H9 (cell line): Measurements from ENCODE around the gene CFAP157. TPM values are rescaled to one million over a fixed set of nuclear protein-coding genes. Genes with fewer than 3 reads are reported as not detected.

ENCODE experiments used
- DNase-seq: peaks from one replicate; pipeline ENCODE4 v3.0.0-alpha.2; 2017
- H2AFZ ChIP-seq: one replicate; pipeline ENCODE4 v1.6.1; 2013; ENCODE audit warnings: mild to moderate bottlenecking, low read length, control low read depth, moderate library complexity
- H2AK5ac ChIP-seq: 2 replicates; pipeline ENCODE4 v1.6.1; 2013; ENCODE audit warnings: low read length, control low read depth, mixed read lengths; ENCODE audit not compliant: insufficient read length
- H2BK120ac ChIP-seq: one replicate; pipeline ENCODE4 v1.6.1; 2013; ENCODE audit warnings: low read depth, mild to moderate bottlenecking, low read length, control low read depth, inconsistent platforms; ENCODE audit not compliant: poor library complexity, severe bottlenecking
- H2BK12ac ChIP-seq: 2 replicates; pipeline ENCODE4 v1.6.1; 2013; ENCODE audit warnings: low read length, control low read depth, mixed read lengths, low read depth; ENCODE audit not compliant: insufficient read length
- H2BK15ac ChIP-seq: 2 replicates; pipeline ENCODE4 v1.6.1; 2013; ENCODE audit warnings: low read depth, low read length, control low read depth
- H2BK20ac ChIP-seq: one replicate; pipeline ENCODE4 v1.6.1; 2013; ENCODE audit warnings: low read depth, mild to moderate bottlenecking, low read length, control low read depth, inconsistent platforms; ENCODE audit not compliant: poor library complexity, severe bottlenecking
- H2BK5ac ChIP-seq: 2 replicates; pipeline ENCODE4 v1.6.1; 2013; ENCODE audit warnings: low read length, control low read depth, mixed read lengths; ENCODE audit not compliant: insufficient read length
- H3K14ac ChIP-seq: 2 replicates; pipeline ENCODE4 v1.6.1; 2013; ENCODE audit warnings: low read length, control low read depth; ENCODE audit not compliant: insufficient read depth
- H3K18ac ChIP-seq: 2 replicates; pipeline ENCODE4 v1.6.1; 2013; ENCODE audit warnings: low read depth, mild to moderate bottlenecking, mixed read lengths, low read length, control low read depth; ENCODE audit not compliant: insufficient read length
- H3K23ac ChIP-seq: 2 replicates; pipeline ENCODE4 v1.6.1; 2013; ENCODE audit warnings: low read length, control low read depth, mixed read lengths, low read depth; ENCODE audit not compliant: insufficient read length
- H3K23me2 ChIP-seq: 2 replicates; pipeline ENCODE4 v1.6.1; 2013; ENCODE audit warnings: low read depth, mild to moderate bottlenecking, mixed read lengths, low read length, control low read depth; ENCODE audit not compliant: insufficient read length, poor library complexity, severe bottlenecking
- H3K27ac ChIP-seq: 2 replicates; pipeline ENCODE4 v1.5.1; 2013; ENCODE audit warnings: low read length, control low read depth, mixed read lengths, low read depth; ENCODE audit not compliant: insufficient read length
- H3K27me3 ChIP-seq: 2 replicates; pipeline ENCODE4 v1.6.1; 2013; ENCODE audit warnings: low read length, control low read depth, inconsistent platforms; ENCODE audit not compliant: insufficient read depth
- H3K4ac ChIP-seq: 2 replicates; pipeline ENCODE4 v1.6.1; 2013; ENCODE audit warnings: low read depth, mild to moderate bottlenecking, control low read depth, inconsistent platforms, low read length, moderate library complexity
- H3K4me1 ChIP-seq: 2 replicates; pipeline ENCODE4 v1.6.1; 2013; ENCODE audit warnings: low read length, control low read depth, inconsistent platforms; ENCODE audit not compliant: insufficient read depth
- H3K4me2 ChIP-seq: 2 replicates; pipeline ENCODE4 v1.6.1; 2013; ENCODE audit warnings: low read length, control low read depth, mixed read lengths; ENCODE audit not compliant: insufficient read length, insufficient read depth
- H3K56ac ChIP-seq: 2 replicates; pipeline ENCODE4 v1.6.1; 2013; ENCODE audit warnings: low read depth, mild to moderate bottlenecking, mixed read lengths, low read length, control low read depth; ENCODE audit not compliant: insufficient read length
- H3K79me1 ChIP-seq: 2 replicates; pipeline ENCODE4 v1.6.1; 2013; ENCODE audit warnings: low read depth, mild to moderate bottlenecking, moderate library complexity, low read length, control low read depth, inconsistent platforms; ENCODE audit not compliant: insufficient read depth, poor library complexity, severe bottlenecking
- H3K79me2 ChIP-seq: 2 replicates; pipeline ENCODE4 v1.6.1; 2013; ENCODE audit warnings: low read length, control low read depth, inconsistent platforms; ENCODE audit not compliant: insufficient read depth
- H3K9ac ChIP-seq: 2 replicates; pipeline ENCODE4 v1.6.1; 2013; ENCODE audit warnings: low read length, control low read depth, mixed read lengths; ENCODE audit not compliant: insufficient read length; ENCODE audit errors: extremely low read depth
- H3K9me3 ChIP-seq: one replicate; pipeline ENCODE4 v1.6.1; 2013; ENCODE audit warnings: low read depth, low read length, inconsistent platforms; ENCODE audit not compliant: control insufficient read depth
- H3T11ph ChIP-seq: one replicate; pipeline ENCODE4 v1.6.1; 2013; ENCODE audit warnings: mild to moderate bottlenecking, low read length, control low read depth, inconsistent platforms
- H4K20me1 ChIP-seq: one replicate; pipeline ENCODE4 v1.6.1; 2013; ENCODE audit not compliant: control insufficient read depth, insufficient read length, insufficient read depth
- H4K5ac ChIP-seq: 2 replicates; pipeline ENCODE4 v1.6.1; 2013; ENCODE audit warnings: low read depth, mild to moderate bottlenecking, mixed read lengths, low read length, control low read depth; ENCODE audit not compliant: insufficient read length
- H4K8ac ChIP-seq: replicated peaks from 2 replicates; pipeline ENCODE4 v1.6.1; 2013; ENCODE audit warnings: low read length, control low read depth, mixed read lengths, low read depth; ENCODE audit not compliant: insufficient read length
- H4K91ac ChIP-seq: 2 replicates; pipeline ENCODE4 v1.6.1; 2013; ENCODE audit warnings: low read depth, mild to moderate bottlenecking, moderate library complexity, mixed read lengths, low read length, control low read depth; ENCODE audit not compliant: insufficient read length
- H3K27ac Mint-ChIP-seq, 3 experiments: 2 replicates in 2 of 3; 3 replicates in 1 of 3; pipeline ENCODE4 v1.8.0; 2020 to 2021; ENCODE audit warnings: mixed read lengths in 3 of 3, mild to moderate bottlenecking in 1 of 3, moderate library complexity in 1 of 3
- H3K27me3 Mint-ChIP-seq: 2 replicates; pipeline ENCODE4 v1.8.0; 2021; ENCODE audit warnings: low read depth, mild to moderate bottlenecking, moderate library complexity, mixed read lengths
- H3K36me3 Mint-ChIP-seq, 3 experiments: 2 replicates in 2 of 3; 3 replicates in 1 of 3; pipeline ENCODE4 v1.8.0; 2020 to 2021; ENCODE audit warnings: low read depth in 3 of 3, mixed read lengths in 3 of 3; ENCODE audit not compliant: insufficient read depth in 1 of 3
- H3K4me1 Mint-ChIP-seq, 2 experiments: 2 replicates each; pipeline ENCODE4 v1.8.0; 2020; ENCODE audit warnings: mixed read lengths in 2 of 2
- H3K4me3 Mint-ChIP-seq, 2 experiments: 2 replicates in 1 of 2; 3 replicates in 1 of 2; pipeline ENCODE4 v1.8.0; 2020 to 2021; ENCODE audit warnings: mild to moderate bottlenecking in 2 of 2, mixed read lengths in 2 of 2, moderate library complexity in 1 of 2
- H3K9me3 Mint-ChIP-seq, 2 experiments: 2 replicates in 1 of 2; 3 replicates in 1 of 2; pipeline ENCODE4 v1.8.0; 2020; ENCODE audit warnings: mild to moderate bottlenecking in 2 of 2, mixed read lengths in 2 of 2, moderate library complexity in 1 of 2
- WGBS: extraction: QIAGEN DNeasy Blood & Tissue Kit; methylation state at CpG from one replicate; pipeline ENCODE4 v1.1.7; 2013; ENCODE audit warnings: missing lambda C conversion rate, low lambda C conversion rate, mixed read lengths; ENCODE audit not compliant: insufficient read length; ENCODE audit errors: extremely low coverage; 5-methylcytosine and 5-hydroxymethylcytosine counted together
- total RNA-seq: library from RNA; stranded (reverse); gene quantifications from 2 replicates; pipeline ENCODE4 v1.2.1, GENCODE V29; 2021
- TF ChIP-seq, protein P1 (sequence below): fragments of 200-600 bp; sonication (generic); conservative IDR thresholded peaks from 3 replicates; pipeline ENCODE4 v1.8.0; 2021; ENCODE audit warnings: antibody characterized with exemption, mild to moderate bottlenecking

The CFAP157 gene
- total RNA-seq, 1 experiment from 2014 or later, result 0.22 TPM

- no peak overlapping the region for H3K18ac ChIP-seq
- no peak overlapping the region for H3K4me2 ChIP-seq
- H4K20me1 ChIP-seq, result peaks cover 2% of the 10 kb centered on the region
- no peak overlapping the region for H2BK5ac ChIP-seq
- H4K8ac ChIP-seq, result no peak overlapping the region
- no peak overlapping the region for H2AFZ ChIP-seq
- Mint-ChIP-seq H3K4me1 (peaks cover 0 to 6% of the 10 kb centered on the region in 2 experiments; a peak in 2 of 4 replicates), H3K27ac (peak overlapping the region in 1 of 3 experiments; percentile 17; a peak in 2 of 7 replicates), H3K4me3 (no peak overlapping the region; a peak in 1 of 5 replicates), H3K36me3 (peaks cover 24 to 46% (median 28%) of the 10 kb centered on the region in 3 experiments; a peak in 6 of 7 replicates), H3K9me3 (no peaks in the 10 kb centered on the region), H3K27me3 (no peaks in the 10 kb centered on the region)
- no peak overlapping the region for H2AK5ac ChIP-seq
- no peak for DNase-seq
- H3K4me1 ChIP-seq, result no peaks in the 10 kb centered on the region
- H3K9ac ChIP-seq, result no peak overlapping the region
- H3K23me2 ChIP-seq, result no peaks in the 10 kb centered on the region
- no CpG with 5 or more reads among the region's 10 CpGs for WGBS
- H2BK120ac ChIP-seq, result no peak overlapping the region
- no peak overlapping the region for H3K23ac ChIP-seq
- H2BK12ac ChIP-seq, result no peak overlapping the region
- no peak overlapping the region for H3K4ac ChIP-seq
- no peaks in the 10 kb centered on the region for H3K27me3 ChIP-seq
- no peak overlapping the region for H3K56ac ChIP-seq
- H3K27ac ChIP-seq, result no peak overlapping the region
- H2BK15ac ChIP-seq, result no peak overlapping the region
- no peak overlapping the region for H4K91ac ChIP-seq
- H2BK20ac ChIP-seq, result no peak overlapping the region
- H3K9me3 ChIP-seq, result no peaks in the 10 kb centered on the region
- no peak overlapping the region for H3T11ph ChIP-seq
- TF ChIP-seq, protein P1, sequence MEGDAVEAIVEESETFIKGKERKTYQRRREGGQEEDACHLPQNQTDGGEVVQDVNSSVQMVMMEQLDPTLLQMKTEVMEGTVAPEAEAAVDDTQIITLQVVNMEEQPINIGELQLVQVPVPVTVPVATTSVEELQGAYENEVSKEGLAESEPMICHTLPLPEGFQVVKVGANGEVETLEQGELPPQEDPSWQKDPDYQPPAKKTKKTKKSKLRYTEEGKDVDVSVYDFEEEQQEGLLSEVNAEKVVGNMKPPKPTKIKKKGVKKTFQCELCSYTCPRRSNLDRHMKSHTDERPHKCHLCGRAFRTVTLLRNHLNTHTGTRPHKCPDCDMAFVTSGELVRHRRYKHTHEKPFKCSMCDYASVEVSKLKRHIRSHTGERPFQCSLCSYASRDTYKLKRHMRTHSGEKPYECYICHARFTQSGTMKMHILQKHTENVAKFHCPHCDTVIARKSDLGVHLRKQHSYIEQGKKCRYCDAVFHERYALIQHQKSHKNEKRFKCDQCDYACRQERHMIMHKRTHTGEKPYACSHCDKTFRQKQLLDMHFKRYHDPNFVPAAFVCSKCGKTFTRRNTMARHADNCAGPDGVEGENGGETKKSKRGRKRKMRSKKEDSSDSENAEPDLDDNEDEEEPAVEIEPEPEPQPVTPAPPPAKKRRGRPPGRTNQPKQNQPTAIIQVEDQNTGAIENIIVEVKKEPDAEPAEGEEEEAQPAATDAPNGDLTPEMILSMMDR, result no peak
- H3K14ac ChIP-seq, result no peak overlapping the region
- no peaks in the 10 kb centered on the region for H3K79me2 ChIP-seq
- no peaks in the 10 kb centered on the region for H3K79me1 ChIP-seq
- H4K5ac ChIP-seq, result no peak overlapping the region
Observed at GRCh38 chr9:127664678-127665507, 41.9 kb upstream of the CFAP157 start.
